DND-41 (cell line): ENCODE measurements around the gene UGT1A8.
A peak's percentile ranks its signal among the peaks of the same experiment; 100 is the strongest.
"Not testable (repeated sequence)": the region's sequence is repeated elsewhere in the genome, so short reads cannot be mapped to it uniquely, and the experiment has no call there.

Source experiments
- ATAC-seq: fragments of 200-7000 bp; cut with Tn5 transposase; 3 replicates; pipeline ENCODE4 v1.9.1; 2021; ENCODE audit warnings: low read depth; ENCODE audit not compliant: insufficient read depth
- DNase-seq: peaks from one replicate; pipeline ENCODE4 v3.0.0-alpha.2; 2020
- H2AFZ ChIP-seq: 2 replicates; pipeline ENCODE4 v1.6.0; 2012; ENCODE audit warnings: low read depth, low read length
- H3K27ac ChIP-seq: 2 replicates; pipeline ENCODE4 v1.5.1; 2012; ENCODE audit warnings: low read length, inconsistent platforms
- H3K27me3 ChIP-seq: fragments of 200-600 bp; sonication (generic); 2 replicates; pipeline ENCODE4 v1.6.0; 2012; ENCODE audit warnings: low read length, mild to moderate bottlenecking, inconsistent platforms; ENCODE audit not compliant: insufficient read depth, poor library complexity
- H3K36me3 ChIP-seq: 2 replicates; pipeline ENCODE4 v1.5.1; 2012; ENCODE audit warnings: low read length, inconsistent platforms; ENCODE audit not compliant: insufficient read depth
- H3K4me1 ChIP-seq: 2 replicates; pipeline ENCODE4 v1.5.1; 2012; ENCODE audit warnings: mild to moderate bottlenecking, low read length; ENCODE audit not compliant: insufficient read depth
- H3K4me2 ChIP-seq: 2 replicates; pipeline ENCODE4 v1.6.0; 2012; ENCODE audit warnings: mild to moderate bottlenecking, moderate library complexity, low read length, inconsistent platforms; ENCODE audit not compliant: insufficient read depth
- H3K4me3 ChIP-seq, 2 experiments: fragments of 200-600 bp in 1 of 2; shearing (Covaris generic) in 1 of 2; 2 replicates each; pipeline ENCODE4 v1.5.1; 2012 to 2016; ENCODE audit warnings: inconsistent platforms in 2 of 2, low read length in 2 of 2, mild to moderate bottlenecking in 2 of 2, low read depth in 1 of 2, moderate library complexity in 1 of 2
- H3K79me2 ChIP-seq: 2 replicates; pipeline ENCODE4 v1.6.0; 2012; ENCODE audit warnings: low read length, inconsistent platforms; ENCODE audit not compliant: insufficient read depth
- H3K9ac ChIP-seq: 2 replicates; pipeline ENCODE4 v1.6.0; 2012; ENCODE audit warnings: low read depth, mild to moderate bottlenecking, inconsistent platforms, low read length, moderate library complexity
- H3K9me3 ChIP-seq: 2 replicates; pipeline ENCODE4 v1.5.1; 2012; ENCODE audit warnings: low read length, moderate library complexity, mild to moderate bottlenecking, inconsistent platforms; ENCODE audit not compliant: insufficient read depth, severe bottlenecking
- H4K20me1 ChIP-seq: 2 replicates; pipeline ENCODE4 v1.6.0; 2012; ENCODE audit warnings: low read length; ENCODE audit not compliant: insufficient read depth
- CTCF ChIP-seq: IDR thresholded peaks from 2 replicates; pipeline ENCODE4 v1.5.1; 2012; ENCODE audit warnings: borderline replicate concordance, low read length, moderate library complexity, mild to moderate bottlenecking; ENCODE audit not compliant: poor library complexity, severe bottlenecking; ENCODE audit errors: extremely low read depth
- EZH2 ChIP-seq: IDR thresholded peaks from 3 replicates; pipeline ENCODE4 v1.6.1; 2012; ENCODE audit warnings: borderline replicate concordance, low read depth, mild to moderate bottlenecking, moderate library complexity, low read length, inconsistent platforms; ENCODE audit not compliant: severe bottlenecking

The UGT1A8 gene

GRCh38 chr2:233638836-233639235, 21.4 kb downstream of the UGT1A8 start:
- no peak for DNase-seq
- H3K4me1 ChIP-seq = no peaks in the 10 kb centered on the region
- peaks cover 3% of the 10 kb centered on the region for H3K27me3 ChIP-seq
- no peak overlapping the region for H3K4me3 ChIP-seq
- no peaks in the 10 kb centered on the region for H4K20me1 ChIP-seq
- H3K4me2 ChIP-seq = no peak overlapping the region
- H3K36me3 ChIP-seq = no peaks in the 10 kb centered on the region
- H3K9me3 ChIP-seq = peaks cover 3% of the 10 kb centered on the region
- no peak for TF ChIP-seq CTCF
- TF ChIP-seq EZH2 = no peak
- no peak overlapping the region for H2AFZ ChIP-seq
- no peaks in the 10 kb centered on the region for H3K79me2 ChIP-seq
- no peak overlapping the region for H3K9ac ChIP-seq
- H3K27ac ChIP-seq = no peak overlapping the region
- no peak for ATAC-seq

DNA sequence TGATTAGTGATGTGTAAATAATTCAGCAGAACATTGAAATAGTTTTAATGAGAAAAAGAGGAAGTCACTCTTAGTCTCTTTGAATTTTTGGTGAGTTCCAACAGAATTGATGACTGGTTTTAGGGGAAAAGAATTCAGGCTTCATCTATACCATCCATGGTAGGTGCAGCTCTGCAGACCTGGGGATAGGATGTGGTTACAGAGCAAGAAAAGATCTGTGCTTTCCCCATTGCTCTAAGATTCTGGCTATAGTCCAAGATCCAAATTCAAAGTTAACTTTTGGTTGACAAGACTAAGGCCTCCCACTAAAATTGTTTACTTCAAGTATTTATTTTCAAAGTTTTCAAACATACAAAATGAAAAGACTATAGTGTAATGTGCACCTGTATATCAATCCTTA, 22.4 kb downstream of the UGT1A8 start:
- H3K27ac ChIP-seq = no peak overlapping the region
- no peak overlapping the region for H3K4me2 ChIP-seq
- H3K9me3 ChIP-seq = peaks cover 3% of the 10 kb centered on the region
- H3K27me3 ChIP-seq = peaks cover 3% of the 10 kb centered on the region
- H3K79me2 ChIP-seq = no peaks in the 10 kb centered on the region
- no peaks in the 10 kb centered on the region for H4K20me1 ChIP-seq
- no peak overlapping the region for H2AFZ ChIP-seq
- H3K4me3 ChIP-seq = no peak overlapping the region
- ATAC-seq = peak; percentile 37; the same call in 1 of the 3 replicates
- H3K36me3 ChIP-seq = no peaks in the 10 kb centered on the region
- TF ChIP-seq EZH2 = no peak
- no peak for TF ChIP-seq CTCF
- no peak overlapping the region for H3K9ac ChIP-seq
- no peaks in the 10 kb centered on the region for H3K4me1 ChIP-seq
- DNase-seq = no peak

DNA sequence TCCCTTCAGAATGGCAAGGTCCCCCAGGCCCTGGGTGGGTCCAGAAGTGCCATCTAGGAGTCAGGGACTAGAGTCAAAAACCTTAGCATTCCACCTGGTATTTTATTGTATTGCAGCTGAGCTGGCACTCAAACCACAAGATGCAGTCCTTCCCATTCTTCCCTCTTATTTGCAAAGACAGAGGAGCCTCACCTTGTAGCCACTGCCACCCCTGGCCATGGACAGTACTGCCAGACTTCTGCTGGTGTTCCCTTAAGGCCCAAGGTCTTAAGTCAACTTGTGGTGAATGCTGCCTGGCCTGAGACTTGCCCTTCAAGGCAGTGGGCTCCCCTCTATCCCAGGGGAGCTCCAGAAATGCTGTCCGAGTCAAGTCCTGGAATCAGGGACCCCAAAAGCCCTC, 25.7 kb downstream of the UGT1A8 start:
- Histone ChIP-seq H3K4me2 (no peak overlapping the region), H3K36me3 (no peaks in the 10 kb centered on the region), H3K9me3 (peaks cover 5% of the 10 kb centered on the region), H3K4me1 (no peaks in the 10 kb centered on the region), H3K79me2 (no peaks in the 10 kb centered on the region), H3K4me3 (no peak overlapping the region), H2AFZ (no peak overlapping the region), H3K27ac (no peak overlapping the region), H3K27me3 (peaks cover 3% of the 10 kb centered on the region), H4K20me1 (no peaks in the 10 kb centered on the region), H3K9ac (no peak overlapping the region)
- peak; percentile 11 for DNase-seq
- ATAC-seq = no peak
- TF ChIP-seq EZH2 (no peak), CTCF (peak; percentile 43)

GRCh38 chr2:233646033-233646432, 28.6 kb downstream of the UGT1A8 start:
- not testable (repeated sequence) for H3K79me2 ChIP-seq, H3K4me3 ChIP-seq, H3K36me3 ChIP-seq, H3K9ac ChIP-seq, H3K9me3 ChIP-seq, H3K27me3 ChIP-seq, H3K27ac ChIP-seq, ATAC-seq, H3K4me1 ChIP-seq, H3K4me2 ChIP-seq, DNase-seq, H4K20me1 ChIP-seq, H2AFZ ChIP-seq
